PC-3 (cell line): ENCODE data around the gene SRD5A3. TPM values are rescaled to one million over a fixed set of nuclear protein-coding genes. Genes with fewer than 3 reads are reported as not detected.
"Not testable (repeated sequence)": the region's sequence is repeated elsewhere in the genome, so short reads cannot be mapped to it uniquely, and the experiment has no call there.

Experiments used
- ATAC-seq: fragments of 200-7000 bp; cut with Tn5 transposase; 2 replicates; pipeline ENCODE4 v1.9.1; 2020; ENCODE audit warnings: mild to moderate bottlenecking, moderate library complexity
- BruUV-seq: library from RNA; stranded (reverse); fragments of 400-500 nt; replicated peaks from 2 replicates; lab custom pipeline; 2021; lab: Mats Ljungman, UMichigan
- CTCF ChIA-PET: fragments of 300-600 bp; sonication (Branson Sonifier 250); formaldehyde crosslinking; loops from one replicate; lab custom pipeline; 2022; ENCODE audit warnings: antibody characterized with exemption; lab: Charles Lee
- POLR2A ChIA-PET: fragments of 300-600 bp; sonication (Branson Sonifier 250); formaldehyde crosslinking; loops from one replicate; lab custom pipeline; 2022; ENCODE audit warnings: antibody characterized with exemption; ENCODE audit not compliant: unreplicated experiment; lab: Charles Lee
- DNase-seq: peaks from one replicate; pipeline ENCODE4 v3.0.0-alpha.2; 2015
- H2AFZ ChIP-seq: fragments of 300-600 bp; sonication (generic); 2 replicates; pipeline ENCODE4 v1.6.0; 2016; ENCODE audit warnings: antibody characterized with exemption, low read length
- H3F3A ChIP-seq: fragments of 300-600 bp; sonication (generic); one replicate; pipeline ENCODE4 v1.6.0; 2017; ENCODE audit warnings: antibody characterized with exemption, low read length, control low read depth, mild to moderate bottlenecking; ENCODE audit not compliant: unreplicated experiment
- H3K27ac ChIP-seq: fragments of 300-600 bp; sonication (generic); 2 replicates; pipeline ENCODE4 v1.5.1; 2016; ENCODE audit warnings: mild to moderate bottlenecking, low read length
- H3K27me3 ChIP-seq: fragments of 300-600 bp; sonication (generic); 2 replicates; pipeline ENCODE4 v1.6.1; 2016; ENCODE audit warnings: low read length, mixed read lengths
- H3K36me3 ChIP-seq: fragments of 300-600 bp; sonication (generic); 2 replicates; pipeline ENCODE4 v1.6.1; 2016; ENCODE audit warnings: low read depth, mixed run types, low read length, mixed read lengths
- H3K4me1 ChIP-seq: fragments of 300-600 bp; sonication (generic); 2 replicates; pipeline ENCODE4 v1.5.1; 2016; ENCODE audit warnings: low read length; ENCODE audit not compliant: insufficient read depth
- H3K4me2 ChIP-seq: fragments of 300-600 bp; sonication (generic); 2 replicates; pipeline ENCODE4 v1.6.0; 2016; ENCODE audit warnings: low read length
- H3K4me3 ChIP-seq: fragments of 300-600 bp; sonication (generic); 2 replicates; pipeline ENCODE4 v1.5.1; 2016; ENCODE audit warnings: mild to moderate bottlenecking, low read length, mixed read lengths
- H3K79me2 ChIP-seq: fragments of 300-600 bp; sonication (generic); 2 replicates; pipeline ENCODE4 v1.6.1; 2017; ENCODE audit warnings: low read length, mixed read lengths
- H3K9ac ChIP-seq: fragments of 300-600 bp; sonication (generic); 2 replicates; pipeline ENCODE4 v1.6.0; 2016; ENCODE audit warnings: mild to moderate bottlenecking, low read length
- H3K9me2 ChIP-seq: fragments of 300-600 bp; sonication (generic); replicated peaks from 2 replicates; pipeline ENCODE4 v1.6.1; 2016; ENCODE audit warnings: mixed run types, low read length, mixed read lengths
- H3K9me3 ChIP-seq: fragments of 300-600 bp; sonication (generic); 2 replicates; pipeline ENCODE4 v1.6.1; 2016; ENCODE audit warnings: low read length, mixed read lengths
- H4K20me1 ChIP-seq: fragments of 300-600 bp; sonication (generic); 2 replicates; pipeline ENCODE4 v1.6.1; 2016; ENCODE audit warnings: low read length, mixed read lengths
- CTCF ChIP-seq: fragments of 300-600 bp; sonication (generic); conservative IDR thresholded peaks from 2 replicates; pipeline ENCODE4 v1.5.1; 2017; ENCODE audit warnings: antibody characterized with exemption, low read depth, mild to moderate bottlenecking, low read length
- EZH2 ChIP-seq: fragments of 300-600 bp; sonication (generic); IDR thresholded peaks from one replicate; pipeline ENCODE4 v1.6.1; 2017; ENCODE audit warnings: antibody characterized with exemption, mild to moderate bottlenecking, low read length; ENCODE audit not compliant: unreplicated experiment
- EZH2phosphoT487 ChIP-seq: fragments of 300-600 bp; sonication (generic); IDR thresholded peaks from 2 replicates; pipeline ENCODE4 v1.6.1; 2018; ENCODE audit warnings: mild to moderate bottlenecking, antibody characterized with exemption, low read length, borderline replicate concordance
- intact Hi-C: fragments of 100-400 bp; cut with micrococcal nuclease; formaldehyde crosslinking; loops from 2 replicates; pipeline ENCODE4 v1.9.0; 2023
- total RNA-seq: library from RNA; depleted of rRNA; stranded (reverse); fragments of >200 nt; gene quantifications from 2 replicates; pipeline ENCODE4 v1.2.3, GENCODE V29; 2014

Gene SRD5A3
- total RNA-seq, 1 experiment from 2014 or later = 15.2 TPM

GRCh38 chr4:55351824-55352223 lies 5.8 kb downstream of the SRD5A3 start:
- Histone ChIP-seq H3K4me3 (no peak overlapping the region), H3K27me3 (no peaks in the 10 kb centered on the region), H3K36me3 (no peaks in the 10 kb centered on the region), H3K4me2 (no peak overlapping the region), H3F3A (no peaks in the 10 kb centered on the region), H3K27ac (no peak overlapping the region), H2AFZ (no peak overlapping the region), H3K9ac (no peak overlapping the region), H4K20me1 (no peaks in the 10 kb centered on the region), H3K79me2 (peaks cover 23% of the 10 kb centered on the region; the same call in 1 of the 2 replicates), H3K9me3 (no peaks in the 10 kb centered on the region), H3K4me1 (peaks cover 44% of the 10 kb centered on the region), H3K9me2 (no peaks in the 10 kb centered on the region)
- no peak for TF ChIP-seq EZH2phosphoT487
- ChIA-PET CTCF (no interaction called here), POLR2A (interaction anchor here (0.6 kb wide), 1 partner anchor 27 kb away, joined by 3 read pairs; no protein-coding TSS in a partner anchor)
- BruUV-seq = no TSS peak
- intact Hi-C loops = no loop called here
- ATAC-seq (no peak), DNase-seq (no peak)

GRCh38 chr4:55352726-55353125 lies 6.7 kb downstream of the SRD5A3 start:
- no peak overlapping the region for H3K9ac ChIP-seq
- POLR2A ChIA-PET = interaction anchor here (0.6 kb wide), 1 partner anchor 46 kb away, joined by 3 read pairs; no protein-coding TSS in a partner anchor
- peaks cover 15% of the 10 kb centered on the region; the same call in 1 of the 2 replicates for H3K79me2 ChIP-seq
- H3K9me2 ChIP-seq = no peaks in the 10 kb centered on the region
- H3K4me2 ChIP-seq = no peak overlapping the region
- no peaks in the 10 kb centered on the region for H3K36me3 ChIP-seq
- TF ChIP-seq CTCF (no peak), EZH2phosphoT487 (no peak), EZH2 (no peak)
- peaks cover 44% of the 10 kb centered on the region for H3K4me1 ChIP-seq
- H2AFZ ChIP-seq = no peak overlapping the region
- no peak for DNase-seq
- CTCF ChIA-PET = no interaction called here
- H3K27me3 ChIP-seq = no peaks in the 10 kb centered on the region
- H3K4me3 ChIP-seq = no peak overlapping the region
- no peaks in the 10 kb centered on the region for H3K9me3 ChIP-seq
- no peak for ATAC-seq
- no peaks in the 10 kb centered on the region for H4K20me1 ChIP-seq
- H3K27ac ChIP-seq = no peak overlapping the region
- no TSS peak for BruUV-seq
- intact Hi-C loops = no loop called here
- H3F3A ChIP-seq = no peaks in the 10 kb centered on the region

GRCh38 chr4:55353228-55353747 lies 7.2 kb downstream of the SRD5A3 start:
- BruUV-seq, intact Hi-C loops, DNase-seq, H2AFZ ChIP-seq, H3K27me3 ChIP-seq, H3K9me2 ChIP-seq, H3K9ac ChIP-seq, H3F3A ChIP-seq, ATAC-seq, H4K20me1 ChIP-seq, H3K4me3 ChIP-seq, H3K9me3 ChIP-seq, CTCF ChIA-PET, H3K27ac ChIP-seq, H3K4me2 ChIP-seq, H3K36me3 ChIP-seq: not testable (repeated sequence)
- peaks cover 15% of the 10 kb centered on the region; the same call in 1 of the 2 replicates for H3K79me2 ChIP-seq
- H3K4me1 ChIP-seq = peaks cover 44% of the 10 kb centered on the region
- POLR2A ChIA-PET = interaction anchor here (0.6 kb wide), 1 partner anchor 45 kb away, joined by 3 read pairs; no protein-coding TSS in a partner anchor
